AG09309 (cell line): ENCODE data around the gene MIS12.

ENCODE experiments used
- DNase-seq: peaks from one replicate; pipeline ENCODE4 v3.0.0-alpha.2; 2010; ENCODE audit warnings: low read depth
- H3K4me3 ChIP-seq: 2 replicates; pipeline ENCODE4 v1.5.1; 2011; ENCODE audit warnings: mild to moderate bottlenecking, low read depth, low read length, moderate library complexity; ENCODE audit not compliant: control insufficient read depth
- TF ChIP-seq, protein P1 (sequence below): IDR thresholded peaks from 2 replicates; pipeline ENCODE4 v1.5.1; 2011; ENCODE audit warnings: mild to moderate bottlenecking, low read depth, low read length, inconsistent platforms; ENCODE audit not compliant: insufficient read depth, control insufficient read depth; ENCODE audit errors: missing control alignments

MIS12 gene

DNA sequence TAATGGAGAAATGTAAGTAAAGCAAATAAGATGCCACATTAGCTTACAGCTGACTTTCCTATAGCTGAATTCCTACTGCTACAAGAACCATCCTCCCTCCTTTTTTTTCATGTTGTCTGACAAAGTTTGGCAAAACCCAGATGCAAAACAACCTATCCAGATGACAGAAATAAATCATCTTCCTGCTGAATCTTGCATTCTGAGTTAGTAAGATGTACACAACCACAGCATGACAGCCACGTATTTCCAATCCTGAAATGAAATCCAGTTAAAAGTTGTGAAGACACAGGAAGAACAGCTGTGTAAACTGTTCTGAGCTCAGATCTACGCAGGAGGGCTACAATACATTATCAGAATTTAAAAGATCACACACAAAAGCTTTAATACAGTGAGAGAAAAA lies 12.5 kb upstream of the MIS12 start:
- no peak overlapping the region for H3K4me3 ChIP-seq
- no peak for DNase-seq
- TF ChIP-seq, protein P1, sequence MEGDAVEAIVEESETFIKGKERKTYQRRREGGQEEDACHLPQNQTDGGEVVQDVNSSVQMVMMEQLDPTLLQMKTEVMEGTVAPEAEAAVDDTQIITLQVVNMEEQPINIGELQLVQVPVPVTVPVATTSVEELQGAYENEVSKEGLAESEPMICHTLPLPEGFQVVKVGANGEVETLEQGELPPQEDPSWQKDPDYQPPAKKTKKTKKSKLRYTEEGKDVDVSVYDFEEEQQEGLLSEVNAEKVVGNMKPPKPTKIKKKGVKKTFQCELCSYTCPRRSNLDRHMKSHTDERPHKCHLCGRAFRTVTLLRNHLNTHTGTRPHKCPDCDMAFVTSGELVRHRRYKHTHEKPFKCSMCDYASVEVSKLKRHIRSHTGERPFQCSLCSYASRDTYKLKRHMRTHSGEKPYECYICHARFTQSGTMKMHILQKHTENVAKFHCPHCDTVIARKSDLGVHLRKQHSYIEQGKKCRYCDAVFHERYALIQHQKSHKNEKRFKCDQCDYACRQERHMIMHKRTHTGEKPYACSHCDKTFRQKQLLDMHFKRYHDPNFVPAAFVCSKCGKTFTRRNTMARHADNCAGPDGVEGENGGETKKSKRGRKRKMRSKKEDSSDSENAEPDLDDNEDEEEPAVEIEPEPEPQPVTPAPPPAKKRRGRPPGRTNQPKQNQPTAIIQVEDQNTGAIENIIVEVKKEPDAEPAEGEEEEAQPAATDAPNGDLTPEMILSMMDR = no peak

DNA sequence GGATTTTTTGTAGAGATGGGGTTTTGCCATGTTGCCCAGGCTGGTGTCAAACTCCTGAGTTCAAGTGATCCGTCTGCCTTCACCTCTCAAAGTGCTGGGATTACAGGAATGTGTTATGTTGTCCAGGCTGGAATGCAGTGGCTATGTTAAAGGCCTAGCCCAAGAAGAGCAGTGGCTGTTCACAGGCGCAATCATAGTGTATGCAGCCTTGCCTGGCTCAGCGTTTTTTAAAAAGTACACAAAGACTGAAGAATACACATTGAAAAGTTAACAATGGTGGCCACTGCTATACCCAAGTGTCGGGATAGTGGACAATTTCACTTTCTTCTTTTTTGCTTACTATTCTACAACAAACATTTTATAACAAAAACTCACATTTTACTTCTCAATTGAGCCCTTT lies 7.4 kb upstream of the MIS12 start:
- no peak for DNase-seq
- TF ChIP-seq, protein P1 = no peak

DNA sequence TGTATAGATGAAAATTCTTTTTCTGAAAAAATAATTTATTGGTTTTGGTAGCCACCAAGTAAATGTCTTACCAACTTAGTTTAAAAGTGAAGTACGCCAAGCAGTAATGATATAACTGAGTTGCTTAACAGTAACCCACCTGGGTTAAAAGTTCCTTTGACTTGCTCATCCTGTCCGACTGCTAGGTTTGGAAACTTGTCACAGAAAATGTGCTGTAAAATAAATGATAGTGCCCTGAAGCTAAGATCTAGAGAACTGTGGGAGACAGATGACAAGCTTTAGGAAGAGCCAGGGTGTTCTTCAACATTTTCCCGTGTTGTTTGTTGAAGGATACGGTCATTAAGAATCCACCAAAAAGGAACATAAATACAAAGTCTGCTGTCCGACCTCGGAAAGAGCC lies 5.4 kb upstream of the MIS12 start:
- TF ChIP-seq, protein P1 = no peak
- H3K4me3 ChIP-seq = no peak overlapping the region

More for the DNA sequence above, 7.4 kb upstream of the MIS12 start:
- H3K4me3 ChIP-seq = no peak overlapping the region

DNA sequence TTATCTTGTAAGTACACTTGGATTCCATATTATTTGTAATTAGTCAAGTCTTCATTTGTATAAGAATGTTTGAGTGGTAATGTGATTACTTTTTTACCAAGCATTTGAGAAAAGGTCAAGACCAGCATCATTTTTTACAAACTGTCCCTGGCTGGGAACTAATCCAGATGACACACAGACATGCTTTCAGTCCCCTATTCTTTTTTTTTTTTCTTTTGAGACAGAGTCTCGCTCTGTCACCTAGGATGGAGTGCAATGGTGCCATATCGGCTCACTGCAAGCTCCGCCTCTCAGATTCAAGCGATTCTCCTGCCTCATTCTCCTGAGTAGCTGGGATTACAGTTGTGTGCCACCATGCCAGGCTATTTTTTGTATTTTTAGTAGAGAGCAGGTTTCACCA lies 4.9 kb upstream of the MIS12 start:
- TF ChIP-seq, protein P1 = no peak
- no peak for DNase-seq
- H3K4me3 ChIP-seq = no peak overlapping the region

More for the DNA sequence above, 5.4 kb upstream of the MIS12 start:
- no peak for DNase-seq

GRCh38 chr17:5485270-5486205 lies 828 bp upstream of the MIS12 start, which contains the start of gene DERL2:
Gene DERL2, minus strand, starts transcription at chr17:5486178. Its CDS starts 17 bp downstream, at chr17:5486161.
- TF ChIP-seq, protein P1 = no peak
- DNase-seq = no peak
- peak within 1 kb of the TSS; percentile 95 for H3K4me3 ChIP-seq

GRCh38 chr17:5488752-5489151 lies 2.4 kb downstream of the MIS12 start:
- no peak overlapping the region for H3K4me3 ChIP-seq
- TF ChIP-seq, protein P1 = no peak
- no peak for DNase-seq
